PC-9 (cell line): Measurements from ENCODE around the gene OSGIN1. TPM values are rescaled to one million over a fixed set of nuclear protein-coding genes. Genes with fewer than 3 reads are reported as not detected.

ENCODE experiments used
- BruUV-seq: library from RNA; stranded (reverse); fragments of 400-500 nt; replicated peaks from 2 replicates; lab custom pipeline; 2021; lab: Mats Ljungman, UMichigan
- CTCF ChIA-PET: fragments of 300-600 bp; sonication (Branson Sonifier 250); formaldehyde crosslinking; loops from one replicate; lab custom pipeline; 2022; ENCODE audit warnings: antibody characterized with exemption; lab: Charles Lee
- POLR2A ChIA-PET: fragments of 300-600 bp; sonication (Branson Sonifier 250); formaldehyde crosslinking; loops from one replicate; lab custom pipeline; 2022; ENCODE audit warnings: antibody characterized with exemption; ENCODE audit not compliant: unreplicated experiment; lab: Charles Lee
- DNase-seq, 2 experiments: peaks; one replicate each; pipeline versions ENCODE4 v3.0.0 to v3.0.0-alpha.2; 2015 to 2022; ENCODE audit warnings: mixed read lengths in 1 of 2
- H2AFZ ChIP-seq: fragments of 200-600 bp; sonication (generic); 2 replicates; pipeline ENCODE4 v1.8.1; 2017; ENCODE audit warnings: antibody characterized with exemption
- H3F3A ChIP-seq: fragments of 200-600 bp; sonication (generic); 2 replicates; pipeline ENCODE4 v1.8.1; 2017; ENCODE audit warnings: antibody characterized with exemption, mild to moderate bottlenecking, low read depth; ENCODE audit not compliant: insufficient read depth
- H3K27ac ChIP-seq: fragments of 200-600 bp; sonication (generic); 2 replicates; pipeline ENCODE4 v1.6.1; 2016; ENCODE audit warnings: mixed run types
- H3K27me3 ChIP-seq: fragments of 200-600 bp; sonication (generic); 2 replicates; pipeline ENCODE4 v1.6.1; 2016; ENCODE audit warnings: low read depth, mixed run types; ENCODE audit not compliant: insufficient read depth
- H3K36me3 ChIP-seq: fragments of 200-600 bp; sonication (generic); 2 replicates; pipeline ENCODE4 v1.6.1; 2016; ENCODE audit warnings: low read depth, mixed run types
- H3K4me1 ChIP-seq: fragments of 200-600 bp; sonication (generic); replicated peaks from 2 replicates; pipeline ENCODE4 v1.6.1; 2016; ENCODE audit warnings: mixed run types; ENCODE audit not compliant: insufficient read depth
- H3K4me2 ChIP-seq: fragments of 200-600 bp; sonication (generic); 2 replicates; pipeline ENCODE4 v1.6.1; 2017; ENCODE audit warnings: mixed run types
- H3K4me3 ChIP-seq: fragments of 200-600 bp; sonication (generic); 2 replicates; pipeline ENCODE4 v1.6.1; 2016; ENCODE audit warnings: mixed run types
- H3K79me2 ChIP-seq: fragments of 200-600 bp; sonication (generic); 2 replicates; pipeline ENCODE4 v1.6.1; 2017; ENCODE audit warnings: low read depth, mixed run types
- H3K9me2 ChIP-seq: fragments of 200-600 bp; sonication (generic); 2 replicates; pipeline ENCODE4 v1.8.1; 2017; ENCODE audit warnings: mild to moderate bottlenecking; ENCODE audit not compliant: insufficient read depth
- H3K9me3 ChIP-seq: fragments of 200-600 bp; sonication (generic); 2 replicates; pipeline ENCODE4 v1.8.1; 2016; ENCODE audit warnings: low read depth; ENCODE audit not compliant: insufficient read depth
- H4K20me1 ChIP-seq: fragments of 200-600 bp; sonication (generic); 2 replicates; pipeline ENCODE4 v1.8.1; 2017; ENCODE audit not compliant: insufficient read depth
- CTCF ChIP-seq: fragments of 200-600 bp; sonication (generic); conservative IDR thresholded peaks from 2 replicates; pipeline ENCODE4 v1.6.1; 2017; ENCODE audit warnings: mixed run types, antibody characterized with exemption, mild to moderate bottlenecking, moderate library complexity
- EZH2 ChIP-seq: fragments of 200-600 bp; sonication (generic); IDR thresholded peaks from 2 replicates; pipeline ENCODE4 v1.8.0; 2017; ENCODE audit warnings: antibody characterized with exemption, low read depth
- intact Hi-C: fragments of 100-400 bp; cut with micrococcal nuclease; formaldehyde crosslinking; loops from one replicate; pipeline ENCODE4 v1.10.0; 2022; ENCODE audit not compliant: unreplicated experiment
- total RNA-seq: library from RNA; stranded (reverse); gene quantifications from 2 replicates; pipeline ENCODE4 v1.2.3, GENCODE V29; 2021

Gene OSGIN1
- total RNA-seq, 1 experiment from 2014 or later, result 44.8 TPM

DNA sequence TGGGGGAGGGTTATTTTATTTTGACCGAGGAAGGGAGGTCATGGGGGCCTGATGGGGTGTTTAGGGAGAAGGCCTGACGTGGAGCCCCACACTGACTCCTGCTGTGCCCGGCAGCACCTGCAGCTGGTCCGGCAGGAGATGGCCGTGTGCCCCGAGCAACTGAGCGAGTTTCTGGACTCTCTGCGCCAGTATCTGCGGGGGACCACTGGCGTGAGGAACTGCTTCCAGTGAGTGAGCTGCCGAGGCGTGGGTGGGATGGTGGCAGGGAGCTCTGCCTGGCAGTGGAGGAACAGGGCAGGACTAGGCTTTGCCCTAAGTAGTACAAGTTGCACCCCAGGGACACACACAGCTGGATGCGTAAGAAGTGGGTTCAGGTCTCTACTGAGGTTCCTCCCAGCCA, 45.1 kb downstream of the OSGIN1 start:
- H2AFZ ChIP-seq, result no peak overlapping the region
- BruUV-seq, result no TSS peak
- intact Hi-C loops, result no loop called here
- no peak overlapping the region for H3K4me2 ChIP-seq
- H3K9me3 ChIP-seq, result no peaks in the 10 kb centered on the region
- H3K4me1 ChIP-seq, result peaks cover 10% of the 10 kb centered on the region; the same call in 1 of the 2 replicates
- no peaks in the 10 kb centered on the region for H4K20me1 ChIP-seq
- no peaks in the 10 kb centered on the region; the same call in 1 of the 2 replicates for H3K27me3 ChIP-seq
- ChIA-PET POLR2A (no interaction called here), CTCF (no interaction called here)
- H3K79me2 ChIP-seq, result no peaks in the 10 kb centered on the region
- H3K36me3 ChIP-seq, result no peaks in the 10 kb centered on the region
- H3F3A ChIP-seq, result no peaks in the 10 kb centered on the region
- no peak for TF ChIP-seq EZH2
- no peak overlapping the region for H3K27ac ChIP-seq
- no peak overlapping the region for H3K4me3 ChIP-seq
- H3K9me2 ChIP-seq, result no peaks in the 10 kb centered on the region
- no peak for DNase-seq

DNA sequence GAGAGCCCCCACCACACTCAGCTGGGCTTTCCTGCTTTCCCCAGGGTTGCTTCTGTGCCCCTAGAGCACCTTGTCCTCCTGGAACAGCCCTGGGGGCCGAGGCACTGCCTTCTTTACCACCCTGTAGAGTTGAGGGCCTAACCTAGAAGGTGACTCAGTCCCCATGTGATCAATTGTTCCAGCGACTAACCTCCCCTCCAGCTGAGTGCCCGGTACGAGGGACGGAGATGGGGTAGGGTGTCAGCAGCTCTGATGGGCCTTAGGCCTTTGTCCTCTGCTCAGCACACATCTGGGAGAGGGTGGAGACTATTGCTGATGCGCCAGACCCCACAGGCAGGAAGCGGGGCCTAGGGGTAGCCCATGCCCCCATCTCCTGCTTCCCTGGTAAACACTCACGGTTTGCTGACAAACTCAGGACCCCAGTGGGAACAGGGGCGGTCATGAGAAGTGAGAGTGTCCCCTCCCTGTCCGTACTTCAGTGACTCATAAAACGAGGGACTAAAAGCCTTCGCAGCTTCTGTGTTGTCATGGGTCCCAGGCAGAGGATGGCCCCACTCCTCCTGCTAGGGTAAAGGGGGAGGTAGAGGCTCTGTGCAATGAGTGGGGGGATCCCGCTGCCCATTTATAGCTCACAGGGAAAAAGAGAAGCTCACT, 48.1 kb downstream of the OSGIN1 start:
- POLR2A ChIA-PET, result no interaction called here
- no TSS peak for BruUV-seq
- intact Hi-C loops, result no loop called here

DNA sequence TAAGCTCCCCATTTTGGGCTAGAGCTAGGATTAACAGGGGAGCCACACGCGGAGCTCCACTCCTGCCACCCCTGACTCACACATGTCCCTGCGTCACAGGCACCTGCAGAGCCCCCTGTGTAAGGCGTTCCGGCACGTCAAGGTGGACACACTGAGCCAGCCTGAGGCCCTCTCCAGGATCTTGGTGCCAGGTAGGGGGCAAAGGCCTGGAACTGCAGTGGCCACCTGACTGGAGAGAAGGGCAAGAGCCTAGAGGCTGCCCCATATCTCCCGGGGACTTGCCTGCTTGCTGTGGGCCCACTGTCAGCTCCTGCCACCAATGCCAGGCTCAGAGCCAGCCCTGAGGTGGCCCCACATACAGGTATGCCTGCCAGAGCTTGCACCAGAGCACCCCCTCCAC, 48.7 kb downstream of the OSGIN1 start:
- intact Hi-C loops, result no loop called here
- Histone ChIP-seq H3K79me2 (no peaks in the 10 kb centered on the region), H3K36me3 (no peaks in the 10 kb centered on the region), H4K20me1 (no peaks in the 10 kb centered on the region), H3K27ac (no peak overlapping the region), H3K4me2 (no peak overlapping the region), H3K4me1 (no peaks in the 10 kb centered on the region), H3K9me3 (no peaks in the 10 kb centered on the region), H3K9me2 (no peaks in the 10 kb centered on the region), H2AFZ (no peak overlapping the region), H3K27me3 (peaks cover 20% of the 10 kb centered on the region), H3K4me3 (no peak overlapping the region), H3F3A (no peaks in the 10 kb centered on the region)
- CTCF ChIA-PET, result no interaction called here
- no peak for DNase-seq
- POLR2A ChIA-PET, result no interaction called here
- BruUV-seq, result no TSS peak
- TF ChIP-seq EZH2, result no peak
- TF ChIP-seq CTCF, result no peak

More for the DNA sequence above, 48.1 kb downstream of the OSGIN1 start:
- H3K9me2 ChIP-seq, result no peaks in the 10 kb centered on the region
- H2AFZ ChIP-seq, result no peak overlapping the region
- no peak for DNase-seq
- no peak for TF ChIP-seq EZH2
- TF ChIP-seq CTCF, result no peak
- H3K4me3 ChIP-seq, result no peak overlapping the region
- peaks cover 20% of the 10 kb centered on the region for H3K27me3 ChIP-seq
- no peaks in the 10 kb centered on the region for H3F3A ChIP-seq
- no peaks in the 10 kb centered on the region for H3K36me3 ChIP-seq
- no peaks in the 10 kb centered on the region for H3K79me2 ChIP-seq
- no peak overlapping the region for H3K4me2 ChIP-seq
- H4K20me1 ChIP-seq, result no peaks in the 10 kb centered on the region
- no peaks in the 10 kb centered on the region for H3K9me3 ChIP-seq
- no peak overlapping the region for H3K27ac ChIP-seq
- CTCF ChIA-PET, result no interaction called here
- H3K4me1 ChIP-seq, result no peaks in the 10 kb centered on the region

DNA sequence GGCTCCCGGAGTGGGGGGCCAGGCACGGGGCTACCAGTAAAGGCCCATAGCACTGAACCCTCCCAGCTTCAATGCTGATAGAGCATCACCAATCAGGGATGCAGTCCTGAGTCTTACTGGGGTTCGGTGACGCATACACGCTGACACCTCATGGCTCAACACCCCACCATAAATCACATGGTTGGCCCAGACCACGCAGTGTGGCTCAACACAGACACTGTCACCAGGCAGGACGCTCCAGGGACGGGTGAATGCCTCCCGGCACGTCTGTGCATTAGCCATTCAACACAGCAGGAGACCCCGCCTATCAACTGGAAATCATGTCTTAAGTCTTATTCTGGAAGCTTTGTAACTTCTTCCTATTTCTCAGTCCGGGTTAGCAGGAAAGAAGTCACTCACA, 50.0 kb downstream of the OSGIN1 start:
- TF ChIP-seq CTCF, result no peak
- TF ChIP-seq EZH2, result no peak
- Histone ChIP-seq H4K20me1 (no peaks in the 10 kb centered on the region), H3K79me2 (no peaks in the 10 kb centered on the region), H3F3A (no peaks in the 10 kb centered on the region), H3K36me3 (no peaks in the 10 kb centered on the region), H3K27ac (no peak overlapping the region), H3K4me1 (no peaks in the 10 kb centered on the region), H3K9me3 (no peaks in the 10 kb centered on the region), H2AFZ (no peak overlapping the region), H3K4me3 (no peak overlapping the region), H3K9me2 (no peaks in the 10 kb centered on the region), H3K4me2 (no peak overlapping the region), H3K27me3 (peaks cover 23% of the 10 kb centered on the region)
- POLR2A ChIA-PET, result no interaction called here
- intact Hi-C loops, result no loop called here
- no peak for DNase-seq
- CTCF ChIA-PET, result no interaction called here
- BruUV-seq, result no TSS peak
